ENCODE data around the gene COPS6. TPM values are rescaled to one million over a fixed set of nuclear protein-coding genes. Genes with fewer than 3 reads are reported as not detected.
"Not testable (repeated sequence)": the region's sequence is repeated elsewhere in the genome, so short reads cannot be mapped to it uniquely, and the experiment has no call there.

Gene COPS6
- total RNA-seq, 1 experiment from 2014 or later: 127 TPM

GRCh38 chr7:100126931-100127865, 38.4 kb downstream of the COPS6 start, which contains the start of gene MBLAC1:
MBLAC1 (plus strand) TSS chr7:100126967; CDS start chr7:100127396, 429 bp downstream.
- DNase-seq (ENCODE audit: low read depth): peak; percentile 97

GRCh38 chr7:100127866-100128636, 39.3 kb downstream of the COPS6 start:
- DNase-seq (ENCODE audit: low read depth): peak; percentile 58

GRCh38 chr7:100128637-100128963, 39.8 kb downstream of the COPS6 start:
- no peak for DNase-seq (ENCODE audit: low read depth)

GRCh38 chr7:100130220-100130607, 41.4 kb downstream of the COPS6 start:
- not testable (repeated sequence) for DNase-seq (ENCODE audit: low read depth)

DNA sequence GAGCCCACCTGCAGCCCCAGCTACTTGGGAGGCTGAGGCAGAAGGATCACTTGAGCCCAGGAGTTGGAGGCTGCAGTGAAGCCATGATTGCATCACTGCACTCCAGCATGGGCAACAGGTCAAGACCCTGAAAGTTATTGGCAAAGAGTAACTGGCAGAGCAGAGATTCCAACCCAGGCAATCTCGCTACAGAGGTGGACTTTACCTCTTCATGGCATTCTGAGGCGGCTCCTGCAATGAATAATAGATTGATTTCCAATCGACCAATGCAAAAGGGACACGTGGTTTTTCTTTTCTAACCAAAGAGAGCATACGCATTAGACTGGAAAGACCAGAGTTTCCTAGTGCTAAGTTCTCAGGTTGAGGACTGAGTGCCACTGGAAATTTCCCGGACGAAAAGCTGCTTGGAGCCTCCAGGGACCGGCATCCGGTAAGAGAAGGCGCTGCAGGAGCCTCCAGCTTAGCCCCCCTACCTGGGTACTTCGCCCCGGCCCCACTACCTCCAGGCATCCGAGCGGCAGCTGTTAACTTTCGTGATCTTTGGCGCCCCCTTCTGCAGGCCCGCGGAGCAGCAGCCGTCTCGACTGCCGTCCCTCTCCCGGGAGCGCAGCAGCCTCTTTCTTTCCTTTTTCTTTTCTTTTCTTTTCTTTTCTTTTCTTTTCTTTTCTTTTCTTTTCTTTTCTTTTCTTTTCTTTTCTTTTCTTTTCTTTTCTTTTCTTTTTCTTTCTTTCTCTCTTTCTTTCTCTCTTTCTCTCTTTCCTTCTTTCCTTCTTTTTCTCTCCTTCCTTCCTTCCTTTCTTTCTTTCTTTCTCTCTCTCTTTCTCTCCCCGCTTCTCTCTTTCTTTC, 42.1 kb downstream of the COPS6 start:
- peak; percentile 88 for DNase-seq (ENCODE audit: low read depth)

GRCh38 chr7:100132126-100132525, 43.4 kb downstream of the COPS6 start:
- DNase-seq (ENCODE audit: low read depth): no peak

DNA sequence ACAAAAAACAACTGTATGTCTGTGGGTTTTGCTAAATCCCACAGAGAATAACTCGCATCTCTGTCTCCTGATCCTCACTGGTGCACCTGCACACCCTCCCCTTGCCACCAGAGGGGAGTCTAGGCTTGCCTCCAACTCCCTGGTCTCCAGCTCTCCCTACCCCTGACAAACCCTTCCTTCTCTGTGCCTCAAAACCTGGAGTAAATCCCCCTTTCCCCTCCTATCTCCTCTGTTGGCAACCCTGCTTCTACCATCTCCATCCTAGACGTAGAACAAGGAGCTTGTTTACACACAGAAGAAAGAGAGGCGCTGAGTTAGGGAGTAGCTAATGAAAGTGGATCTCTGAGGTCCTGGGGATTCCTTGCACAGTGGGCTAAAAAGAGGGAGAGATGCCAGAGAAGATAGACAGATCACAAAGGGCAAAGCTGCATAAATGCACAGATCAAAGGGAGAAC, 44.0 kb downstream of the COPS6 start:
- peak; percentile 88 for DNase-seq (ENCODE audit: low read depth)

- no peak for DNase-seq (ENCODE audit: low read depth)
Measured at GRCh38 chr7:100137851-100138760, 49.3 kb downstream of the COPS6 start.

DNA sequence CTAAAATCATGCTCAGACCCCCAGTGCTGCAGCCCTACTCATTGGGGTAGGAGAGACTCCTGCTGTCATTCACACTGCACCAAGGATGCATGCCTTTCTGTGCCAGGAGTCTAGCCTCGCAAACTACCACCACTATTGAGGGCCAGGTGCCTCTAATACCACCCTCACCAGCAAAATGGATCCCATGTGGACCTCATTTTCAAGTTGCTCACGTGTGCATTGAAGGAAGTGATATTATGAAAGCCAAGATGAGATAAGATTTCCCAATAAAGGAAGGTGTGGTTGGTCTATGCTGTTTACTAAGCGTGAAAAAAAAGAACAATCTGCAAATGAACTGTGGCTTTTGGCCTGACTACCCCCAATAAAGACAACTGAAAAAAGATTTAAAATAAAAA, 52.8 kb downstream of the COPS6 start:
- DNase-seq (ENCODE audit: low read depth): no peak

Other genes starting within 250 kb of the COPS6 start
- gene OR2AE1, start 211.9 kb upstream of the COPS6 start, total RNA-seq (2014; rRNA removed; shearing (Covaris generic)): not detected in 2 replicates
- gene TRIM4, start 169.4 kb upstream of the COPS6 start, total RNA-seq (2014; rRNA removed; shearing (Covaris generic)): 21.0 and 24.6 TPM in 2 replicates
- gene GJC3, start 159.3 kb upstream of the COPS6 start, total RNA-seq (2014; rRNA removed; shearing (Covaris generic)): not detected in 2 replicates
- gene AZGP1, start 112.9 kb upstream of the COPS6 start, total RNA-seq (2014; rRNA removed; shearing (Covaris generic)): 0.29 and 0.74 TPM in 2 replicates
- 13.9 and 14.2 TPM in 2 replicates for gene ZKSCAN1, start 73.4 kb upstream of the COPS6 start, total RNA-seq (2014; rRNA removed; shearing (Covaris generic))
- 14.1 and 20.3 TPM in 2 replicates for gene ZSCAN21, start 39.2 kb upstream of the COPS6 start, total RNA-seq (2014; rRNA removed; shearing (Covaris generic))
- 61.4 and 103 TPM in 2 replicates for gene ZNF3, start 7.2 kb upstream of the COPS6 start, total RNA-seq (2014; rRNA removed; shearing (Covaris generic))
- 469 and 539 TPM in 2 replicates for gene MCM7, start 12.4 kb downstream of the COPS6 start, total RNA-seq (2014; rRNA removed; shearing (Covaris generic))
- gene AP4M1, start 12.7 kb downstream of the COPS6 start, total RNA-seq (2014; rRNA removed; shearing (Covaris generic)): 68.9 and 80.6 TPM in 2 replicates
- 47.3 and 58.6 TPM in 2 replicates for gene TAF6, start 30.4 kb downstream of the COPS6 start, total RNA-seq (2014; rRNA removed; shearing (Covaris generic))
- 11.8 and 16.0 TPM in 2 replicates for gene CNPY4, start 30.7 kb downstream of the COPS6 start, total RNA-seq (2014; rRNA removed; shearing (Covaris generic))
- gene MBLAC1, start 38.0 kb downstream of the COPS6 start, total RNA-seq (2014; rRNA removed; shearing (Covaris generic)): 6.3 and 8.1 TPM in 2 replicates
- gene LAMTOR4, start 59.9 kb downstream of the COPS6 start, total RNA-seq (2014; rRNA removed; shearing (Covaris generic)): 225 and 232 TPM in 2 replicates
- 9.0 and 15.5 TPM in 2 replicates for gene TRAPPC14, start 69.8 kb downstream of the COPS6 start, total RNA-seq (2014; rRNA removed; shearing (Covaris generic))
- gene GAL3ST4, start 79.6 kb downstream of the COPS6 start, total RNA-seq (2014; rRNA removed; shearing (Covaris generic)): 0.29 and 0.65 TPM in 2 replicates
- gene GPC2, start 88.4 kb downstream of the COPS6 start, total RNA-seq (2014; rRNA removed; shearing (Covaris generic)): 10.9 and 16.7 TPM in 2 replicates
- gene STAG3, start 88.9 kb downstream of the COPS6 start, total RNA-seq (2014; rRNA removed; shearing (Covaris generic)): 0.77 and 1.3 TPM in 2 replicates
- not detected in 2 replicates for gene PVRIG, start 131.0 kb downstream of the COPS6 start, total RNA-seq (2014; rRNA removed; shearing (Covaris generic))
- gene SPDYE3, start 218.7 kb downstream of the COPS6 start, total RNA-seq (2014; rRNA removed; shearing (Covaris generic)): not detected in 2 replicates